Measurements from ENCODE around the gene GRIK5.

The GRIK5 gene

GRCh38 chr19:41965106-41965505 lies 104.9 kb downstream of the GRIK5 start:
- no peak overlapping the region for H3K27ac ChIP-seq
- TF ChIP-seq CTCF (conservative IDR thresholded peaks at IDR 0.05) (no peak), ZFX (IDR thresholded peaks at IDR 0.05) (no peak)

- no peak overlapping the region for H3K27ac ChIP-seq
- TF ChIP-seq CTCF (conservative IDR thresholded peaks at IDR 0.05), result no peak
- TF ChIP-seq ZFX (IDR thresholded peaks at IDR 0.05), result no peak
Observed at GRCh38 chr19:41960973-41961372, 109.0 kb downstream of the GRIK5 start.

GRCh38 chr19:41959056-41960053 lies 110.7 kb downstream of the GRIK5 start, which contains the start of gene RABAC1:
Gene RABAC1 (minus strand): TSS chr19:41959321. CDS start chr19:41959292, 29 bp downstream.
- no peak for TF ChIP-seq CTCF (conservative IDR thresholded peaks at IDR 0.05)
- no peak for TF ChIP-seq ZFX (IDR thresholded peaks at IDR 0.05)
- H3K27ac ChIP-seq, result peak within 1 kb of the TSS; percentile 77

GRCh38 chr19:41958367-41959055 lies 111.5 kb downstream of the GRIK5 start:
- H3K27ac ChIP-seq, result peak overlapping the region; percentile 77

GRCh38 chr19:41957838-41958366 lies 112.1 kb downstream of the GRIK5 start:
- peak overlapping the region; percentile 77 for H3K27ac ChIP-seq
- peak; percentile 82 for TF ChIP-seq CTCF (conservative IDR thresholded peaks at IDR 0.05)
- no peak for TF ChIP-seq ZFX (IDR thresholded peaks at IDR 0.05)

More at GRCh38 chr19:41958367-41959055, 111.5 kb downstream of the GRIK5 start:
- no peak for TF ChIP-seq CTCF (conservative IDR thresholded peaks at IDR 0.05)
- TF ChIP-seq ZFX (IDR thresholded peaks at IDR 0.05), result no peak

- no peak for TF ChIP-seq CTCF (conservative IDR thresholded peaks at IDR 0.05)
- TF ChIP-seq ZFX (IDR thresholded peaks at IDR 0.05), result no peak
- H3K27ac ChIP-seq, result no peak overlapping the region; the same call in 1 of the 2 replicates
Observed at GRCh38 chr19:41957161-41957837, 112.7 kb downstream of the GRIK5 start.
